Lung (tissue), 12 donors: ENCODE data around the gene ATRNL1. TPM values are rescaled to one million over a fixed set of nuclear protein-coding genes. Genes with fewer than 3 reads are reported as not detected.

Source experiments
- ATAC-seq: fragments of 200-7000 bp; cut with Tn5 transposase; one replicate; pipeline ENCODE4 v1.9.1; 2020; ENCODE audit warnings: moderate number of reproducible peaks; ENCODE audit not compliant: insufficient read depth, low FRiP score
- DNase-seq, 3 donors: peaks; one replicate each; pipeline ENCODE4 v3.0.0-alpha.2; 2013 to 2017
- H3K27ac ChIP-seq, 2 donors: one replicate each; pipeline ENCODE4 v1.5.1; 2013; ENCODE audit warnings: mild to moderate bottlenecking in 2 of 2, moderate library complexity in 2 of 2, control low read depth in 1 of 2, inconsistent platforms in 1 of 2, low read depth in 1 of 2, low read length in 1 of 2
- H3K27me3 ChIP-seq, 3 donors: one replicate each; pipeline ENCODE4 v1.5.1; 2013; ENCODE audit warnings: low read length in 2 of 3; ENCODE audit not compliant: control insufficient read depth in 3 of 3, insufficient read depth in 3 of 3
- H3K36me3 ChIP-seq, 4 donors: one replicate each; pipeline ENCODE4 v1.5.1; 2013; ENCODE audit warnings: low read length in 4 of 4, mild to moderate bottlenecking in 1 of 4, moderate library complexity in 1 of 4; ENCODE audit not compliant: control insufficient read depth in 4 of 4, insufficient read depth in 4 of 4
- H3K4me1 ChIP-seq, 5 donors: one replicate each; pipeline ENCODE4 v1.5.1; 2013; ENCODE audit warnings: low read length in 5 of 5, mild to moderate bottlenecking in 2 of 5, moderate library complexity in 1 of 5; ENCODE audit not compliant: control insufficient read depth in 5 of 5, insufficient read depth in 5 of 5
- H3K4me3 ChIP-seq: one replicate; pipeline ENCODE4 v1.5.1; 2013; ENCODE audit warnings: mild to moderate bottlenecking, control low read depth, moderate library complexity
- H3K9ac ChIP-seq, 2 donors: one replicate each; pipeline ENCODE4 v1.5.1; 2013; ENCODE audit warnings: low read length in 2 of 2, control low read depth in 1 of 2; ENCODE audit not compliant: insufficient read depth in 1 of 2
- H3K9me3 ChIP-seq, 4 donors: one replicate each; pipeline ENCODE4 v1.5.1; 2013; ENCODE audit warnings: low read length in 3 of 4, mild to moderate bottlenecking in 1 of 4, moderate library complexity in 1 of 4; ENCODE audit not compliant: control insufficient read depth in 4 of 4, insufficient read depth in 3 of 4
- WGBS, 2 donors: extraction: QIAGEN DNeasy Blood & Tissue Kit; methylation state at CpG; one replicate each; pipeline ENCODE4 v1.1.7; 2013; 5-methylcytosine and 5-hydroxymethylcytosine counted together
- polyA plus RNA-seq, 2 donors: library from polyadenylated mRNA; stranded (reverse); fragments of 200-250 nt; gene quantifications; one replicate each; pipeline ENCODE4 v1.2.1, GENCODE V29; 2013
- total RNA-seq, 2 donors: library from RNA; depleted of rRNA in 1 of 2; stranded (reverse); fragments of >200 nt in 1 of 2; gene quantifications; one replicate each; pipeline ENCODE4 v1.2.1, GENCODE V29; 2014 to 2021
- TF ChIP-seq, protein P1 (sequence below): IDR thresholded peaks from 2 replicates; pipeline ENCODE4 v1.5.1; 2012; ENCODE audit warnings: mild to moderate bottlenecking; ENCODE audit errors: control extremely low read depth, extremely low read depth
- donor health status: control.
- donor health status: control.
- donor health status: Bipolar disorder and iron deficiency.
- donor health status: healthy.
- donor health status: DM: yes; HTN: yes; CAD: no.

ATRNL1 gene
- total and polyA plus RNA-seq, 4 donors: 0.05 to 11.1 (median 0.24) TPM

DNA sequence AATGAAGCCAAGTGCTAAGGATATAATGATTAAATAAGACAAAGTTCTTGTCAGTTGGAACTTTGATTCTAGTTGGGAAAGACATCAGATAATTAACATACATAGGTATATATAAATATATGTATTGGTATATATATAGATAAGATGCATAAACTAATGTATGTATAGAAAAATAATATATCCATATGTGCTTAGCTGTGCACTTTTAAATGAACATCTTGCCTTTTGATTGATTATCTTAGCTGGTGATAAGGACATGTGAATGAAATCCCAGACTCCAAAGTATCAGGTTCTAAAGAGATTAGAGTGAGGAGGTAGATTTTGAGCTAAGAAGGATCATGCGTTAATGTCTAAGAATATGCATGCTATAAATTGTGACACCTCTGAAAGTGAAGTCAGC, 822.3 kb downstream of the ATRNL1 start:
- Histone ChIP-seq H3K36me3 (no peaks in the 10 kb centered on the region), H3K27ac (no peak overlapping the region), H3K27me3 (no peaks in the 10 kb centered on the region), H3K9me3 (peaks cover 0 to 2% (median 0%) of the 10 kb centered on the region in 4 donors), H3K4me3 (no peak overlapping the region), H3K9ac (no peak overlapping the region), H3K4me1 (no peaks in the 10 kb centered on the region)
- 86 to 90% methylated on average over 1 of the region's 1 CpG for WGBS, 2 donors
- DNase-seq: no peak
- no peak for ATAC-seq
- TF ChIP-seq, protein P1, sequence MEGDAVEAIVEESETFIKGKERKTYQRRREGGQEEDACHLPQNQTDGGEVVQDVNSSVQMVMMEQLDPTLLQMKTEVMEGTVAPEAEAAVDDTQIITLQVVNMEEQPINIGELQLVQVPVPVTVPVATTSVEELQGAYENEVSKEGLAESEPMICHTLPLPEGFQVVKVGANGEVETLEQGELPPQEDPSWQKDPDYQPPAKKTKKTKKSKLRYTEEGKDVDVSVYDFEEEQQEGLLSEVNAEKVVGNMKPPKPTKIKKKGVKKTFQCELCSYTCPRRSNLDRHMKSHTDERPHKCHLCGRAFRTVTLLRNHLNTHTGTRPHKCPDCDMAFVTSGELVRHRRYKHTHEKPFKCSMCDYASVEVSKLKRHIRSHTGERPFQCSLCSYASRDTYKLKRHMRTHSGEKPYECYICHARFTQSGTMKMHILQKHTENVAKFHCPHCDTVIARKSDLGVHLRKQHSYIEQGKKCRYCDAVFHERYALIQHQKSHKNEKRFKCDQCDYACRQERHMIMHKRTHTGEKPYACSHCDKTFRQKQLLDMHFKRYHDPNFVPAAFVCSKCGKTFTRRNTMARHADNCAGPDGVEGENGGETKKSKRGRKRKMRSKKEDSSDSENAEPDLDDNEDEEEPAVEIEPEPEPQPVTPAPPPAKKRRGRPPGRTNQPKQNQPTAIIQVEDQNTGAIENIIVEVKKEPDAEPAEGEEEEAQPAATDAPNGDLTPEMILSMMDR: no peak

DNA sequence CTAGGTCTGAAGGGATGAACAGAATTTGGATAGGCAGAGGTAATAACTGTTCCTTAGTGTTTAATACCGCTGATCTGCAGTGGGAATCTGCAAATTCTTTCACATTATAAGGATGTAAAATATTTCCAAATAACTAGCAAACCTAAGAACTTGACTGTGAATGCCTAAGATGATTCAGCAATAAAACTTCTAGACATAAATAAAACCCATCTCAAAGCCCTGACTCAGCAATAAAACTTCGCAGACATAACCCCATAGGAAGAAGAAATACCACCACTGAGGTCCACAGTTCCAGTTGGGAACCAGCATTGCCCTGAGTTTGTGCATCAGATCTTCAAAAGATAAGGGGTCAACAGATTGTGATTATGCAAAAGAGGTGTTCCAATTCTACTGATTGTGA, 825.6 kb downstream of the ATRNL1 start:
- Histone ChIP-seq H3K9ac (no peak overlapping the region), H3K27me3 (no peaks in the 10 kb centered on the region), H3K9me3 (no peaks in the 10 kb centered on the region), H3K4me1 (no peaks in the 10 kb centered on the region), H3K36me3 (no peaks in the 10 kb centered on the region), H3K27ac (no peak overlapping the region), H3K4me3 (no peak overlapping the region)
- DNase-seq: no peak
- TF ChIP-seq, protein P1: no peak
- ATAC-seq: no peak
- WGBS, 2 donors: 70 to 78% methylated on average over 2 of the region's 2 CpGs

DNA sequence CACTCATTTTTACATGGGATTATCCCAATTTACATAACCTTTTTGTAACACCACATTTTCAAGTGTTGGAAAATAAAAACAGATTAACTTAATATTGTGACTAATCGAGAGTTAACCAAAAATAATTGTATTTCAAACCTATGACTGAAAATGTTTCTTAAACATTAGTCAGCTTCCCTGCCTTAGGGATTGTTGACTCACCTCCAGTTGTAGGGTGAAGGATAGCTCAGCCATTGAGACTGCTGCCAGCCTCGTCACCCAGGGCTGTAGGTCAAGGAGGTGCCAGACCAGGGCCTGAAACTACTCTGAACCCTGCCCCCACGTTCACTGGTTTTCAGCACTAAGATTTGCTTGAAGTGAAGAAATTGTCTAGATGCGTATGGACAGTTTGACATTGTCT, 828.6 kb downstream of the ATRNL1 start:
- WGBS, 2 donors: 81 to 89% methylated on average over 4 of the region's 4 CpGs
- Histone ChIP-seq H3K4me3 (no peak overlapping the region), H3K4me1 (no peaks in the 10 kb centered on the region), H3K9ac (no peak overlapping the region), H3K9me3 (peaks cover 0 to 2% (median 0%) of the 10 kb centered on the region in 4 donors), H3K36me3 (no peaks in the 10 kb centered on the region), H3K27me3 (no peaks in the 10 kb centered on the region), H3K27ac (no peak overlapping the region)
- DNase-seq (no peak), ATAC-seq (no peak)
- TF ChIP-seq, protein P1: no peak

DNA sequence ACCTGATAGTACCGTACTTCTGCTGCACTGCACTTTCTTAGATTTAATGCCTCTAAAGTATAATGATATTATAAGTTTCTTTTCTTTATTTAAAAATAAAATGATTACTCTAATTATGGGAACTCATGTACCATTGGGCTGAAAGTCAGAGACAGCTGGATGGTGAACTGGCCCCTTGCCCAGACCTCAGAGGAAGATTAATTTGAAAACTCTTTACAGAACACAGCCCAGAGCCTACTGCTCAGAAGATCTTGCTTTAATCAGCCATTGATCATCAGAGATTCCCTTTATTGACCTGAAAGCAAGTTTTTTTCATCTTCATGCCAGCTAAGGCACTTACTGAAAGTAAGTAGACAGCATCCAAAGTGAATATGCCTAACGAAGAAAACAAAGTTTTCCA, 838.1 kb downstream of the ATRNL1 start:
- Histone ChIP-seq H3K9me3 (peaks cover 0 to 2% (median 0%) of the 10 kb centered on the region in 4 donors), H3K4me3 (no peak overlapping the region), H3K36me3 (no peaks in the 10 kb centered on the region), H3K9ac (no peak overlapping the region), H3K4me1 (no peaks in the 10 kb centered on the region), H3K27ac (no peak overlapping the region), H3K27me3 (no peaks in the 10 kb centered on the region)
- WGBS, 2 donors: 94 to 95% methylated on average over 2 of the region's 2 CpGs
- TF ChIP-seq, protein P1: no peak
- ATAC-seq (no peak), DNase-seq (no peak)
